HepG2 (cell line): ENCODE results near the gene GPATCH4. TPM values are rescaled to one million over a fixed set of nuclear protein-coding genes. Genes with fewer than 3 reads are reported as not detected.

Experiments used
- AHR ChIP-seq: IDR thresholded peaks from 2 replicates; pipeline ENCODE4 v1.6.1; 2018; ENCODE audit warnings: missing genetic modification reagents, missing compliant biosample characterization
- FOXO1 ChIP-seq: sonication (generic); formaldehyde crosslinking; IDR thresholded peaks from 2 replicates; pipeline ENCODE4 v1.4.0; 2020; ENCODE audit warnings: missing genetic modification reagents
- GTF2F1 ChIP-seq: fragments of 150-350 bp; IDR thresholded peaks from 2 replicates; pipeline ENCODE4 v1.6.1; 2014; ENCODE audit warnings: low read length
- HMGXB4 ChIP-seq, 2 experiments: sonication (generic) in 1 of 2; formaldehyde crosslinking in 1 of 2; IDR thresholded peaks; 2 replicates each; pipeline versions ENCODE4 v1.4.0 to v1.6.1; 2018 to 2020; ENCODE audit warnings: missing genetic modification reagents in 2 of 2, borderline replicate concordance in 1 of 2, low read depth in 1 of 2, mild to moderate bottlenecking in 1 of 2, missing biosample characterization in 1 of 2
- HOXA5 ChIP-seq: sonication (generic); formaldehyde crosslinking; IDR thresholded peaks from 2 replicates; pipeline ENCODE4 v1.4.0; 2020; ENCODE audit warnings: missing genetic modification reagents
- HOXA7 ChIP-seq: sonication (generic); formaldehyde crosslinking; IDR thresholded peaks from 2 replicates; pipeline ENCODE4 v1.8.1; 2022; ENCODE audit warnings: mild to moderate bottlenecking, missing genetic modification reagents, moderate library complexity
- JDP2 ChIP-seq: sonication (generic); formaldehyde crosslinking; IDR thresholded peaks from 2 replicates; pipeline ENCODE4 v1.8.1; 2022; ENCODE audit warnings: missing genetic modification reagents, borderline replicate concordance
- NR2C2 ChIP-seq: sonication (generic); formaldehyde crosslinking; IDR thresholded peaks from 2 replicates; pipeline ENCODE4 v1.4.0; 2020; ENCODE audit warnings: missing genetic modification reagents, mild to moderate bottlenecking, moderate library complexity, borderline replicate concordance
- PAWR ChIP-seq: sonication (generic); formaldehyde crosslinking; IDR thresholded peaks from 2 replicates; pipeline ENCODE4 v1.4.0; 2020; ENCODE audit warnings: missing genetic modification reagents, mild to moderate bottlenecking, borderline replicate concordance
- ZNF17 ChIP-seq: sonication (generic); formaldehyde crosslinking; IDR thresholded peaks from 2 replicates; pipeline ENCODE4 v1.5.0; 2020; ENCODE audit warnings: mild to moderate bottlenecking, missing genetic modification reagents
- ZNF362 ChIP-seq: sonication (generic); formaldehyde crosslinking; IDR thresholded peaks from 2 replicates; pipeline ENCODE4 v1.4.0; 2020; ENCODE audit warnings: missing genetic modification reagents, mild to moderate bottlenecking, borderline replicate concordance
- ZNF382 ChIP-seq: sonication (generic); formaldehyde crosslinking; IDR thresholded peaks from 2 replicates; pipeline ENCODE4 v1.5.0; 2020; ENCODE audit warnings: missing genetic modification reagents, mild to moderate bottlenecking, borderline replicate concordance
- ZNF589 ChIP-seq: sonication (generic); formaldehyde crosslinking; conservative IDR thresholded peaks from 2 replicates; pipeline ENCODE4 v1.8.0; 2022; ENCODE audit warnings: mild to moderate bottlenecking, moderate library complexity, missing genetic modification reagents
- ZNF598 ChIP-seq: sonication (generic); formaldehyde crosslinking; IDR thresholded peaks from 2 replicates; pipeline ENCODE4 v1.5.1; 2020; ENCODE audit warnings: mild to moderate bottlenecking, missing genetic modification reagents, borderline replicate concordance
- polyA plus RNA-seq, 8 experiments: library from polyadenylated mRNA; depleted of rRNA in 3 of 8; stranded (reverse) in 7 of 8; unstranded in 1 of 8; fragments of >200 nt; fragmentation: Illumina TruSeq in 4 of 8; extraction: Trizol in 4 of 8; gene quantifications; 2 replicates each; pipeline versions ENCODE4 v1.2.1 to v1.2.3, GENCODE V29; 2011 to 2016; ENCODE audit warnings: low read depth in 4 of 8, missing spikeins in 1 of 8, mixed read lengths in 1 of 8; ENCODE audit not compliant: insufficient read depth in 1 of 8
- total RNA-seq, 5 experiments: library from RNA; depleted of rRNA; stranded (reverse); fragments of >200 nt; fragmentation: Illumina TruSeq; extraction: Trizol; gene quantifications; 2 replicates each; pipeline ENCODE4 v1.2.3, GENCODE V29; 2016; ENCODE audit warnings: low read depth in 1 of 5
- TF ChIP-seq, protein P1 (sequence below): IDR thresholded peaks from 2 replicates; pipeline ENCODE4 v1.4.0; 2020; ENCODE audit warnings: mild to moderate bottlenecking, missing genetic modification reagents
- TF ChIP-seq, protein P2 (sequence below): sonication (generic); formaldehyde crosslinking; IDR thresholded peaks from 2 replicates; pipeline ENCODE4 v1.5.1; 2020; ENCODE audit warnings: missing genetic modification reagents, mild to moderate bottlenecking, borderline replicate concordance
- TF ChIP-seq, protein P3 (sequence below): sonication (generic); formaldehyde crosslinking; IDR thresholded peaks from 2 replicates; pipeline ENCODE4 v1.8.1; 2023; ENCODE audit warnings: mild to moderate bottlenecking, moderate library complexity, missing genetic modification reagents

Gene GPATCH4
- total and polyA plus RNA-seq, 2 of the 13 experiments (the other 11 are each of a cell fraction or from before 2014, with no cell fraction given): 19.2 to 37.9 TPM

DNA sequence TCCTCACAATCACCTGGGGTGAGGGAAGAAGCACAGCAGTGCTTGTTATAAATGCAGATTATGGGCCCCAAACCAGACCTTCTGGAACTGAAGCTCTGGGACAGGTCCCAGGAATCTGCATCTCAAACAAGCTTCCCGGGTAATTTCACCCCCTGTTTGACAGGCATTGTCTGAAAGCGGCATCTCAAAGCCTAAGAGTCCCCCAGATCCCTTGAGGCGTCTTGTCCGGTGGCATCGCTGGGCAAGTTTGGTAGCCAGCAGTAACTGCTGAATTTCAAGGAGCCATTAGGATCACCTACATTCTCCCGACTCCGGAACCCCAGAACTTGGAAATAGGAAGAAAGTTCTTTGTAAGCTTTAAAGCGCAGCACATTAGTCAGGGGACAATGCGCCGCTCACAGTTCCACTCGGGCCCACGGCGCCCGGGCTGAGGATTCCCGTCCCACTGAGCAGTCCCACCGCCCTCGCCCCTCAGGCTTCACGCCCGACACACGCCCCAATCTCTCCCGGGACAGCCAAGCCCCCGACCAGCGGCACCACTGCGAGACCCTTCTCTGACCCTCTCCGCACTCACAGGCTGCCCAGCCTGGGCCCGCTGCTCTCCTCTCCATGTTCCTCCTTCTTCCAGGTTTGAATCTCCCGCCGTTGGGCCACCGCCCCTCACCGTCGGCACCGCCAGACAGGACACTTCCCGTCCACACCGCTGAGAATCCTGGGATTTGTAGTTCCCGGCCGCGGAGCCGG lies 29.2 kb downstream of the GPATCH4 start, which contains the start of gene IQGAP3 (continued):
- TF ChIP-seq, protein P1, sequence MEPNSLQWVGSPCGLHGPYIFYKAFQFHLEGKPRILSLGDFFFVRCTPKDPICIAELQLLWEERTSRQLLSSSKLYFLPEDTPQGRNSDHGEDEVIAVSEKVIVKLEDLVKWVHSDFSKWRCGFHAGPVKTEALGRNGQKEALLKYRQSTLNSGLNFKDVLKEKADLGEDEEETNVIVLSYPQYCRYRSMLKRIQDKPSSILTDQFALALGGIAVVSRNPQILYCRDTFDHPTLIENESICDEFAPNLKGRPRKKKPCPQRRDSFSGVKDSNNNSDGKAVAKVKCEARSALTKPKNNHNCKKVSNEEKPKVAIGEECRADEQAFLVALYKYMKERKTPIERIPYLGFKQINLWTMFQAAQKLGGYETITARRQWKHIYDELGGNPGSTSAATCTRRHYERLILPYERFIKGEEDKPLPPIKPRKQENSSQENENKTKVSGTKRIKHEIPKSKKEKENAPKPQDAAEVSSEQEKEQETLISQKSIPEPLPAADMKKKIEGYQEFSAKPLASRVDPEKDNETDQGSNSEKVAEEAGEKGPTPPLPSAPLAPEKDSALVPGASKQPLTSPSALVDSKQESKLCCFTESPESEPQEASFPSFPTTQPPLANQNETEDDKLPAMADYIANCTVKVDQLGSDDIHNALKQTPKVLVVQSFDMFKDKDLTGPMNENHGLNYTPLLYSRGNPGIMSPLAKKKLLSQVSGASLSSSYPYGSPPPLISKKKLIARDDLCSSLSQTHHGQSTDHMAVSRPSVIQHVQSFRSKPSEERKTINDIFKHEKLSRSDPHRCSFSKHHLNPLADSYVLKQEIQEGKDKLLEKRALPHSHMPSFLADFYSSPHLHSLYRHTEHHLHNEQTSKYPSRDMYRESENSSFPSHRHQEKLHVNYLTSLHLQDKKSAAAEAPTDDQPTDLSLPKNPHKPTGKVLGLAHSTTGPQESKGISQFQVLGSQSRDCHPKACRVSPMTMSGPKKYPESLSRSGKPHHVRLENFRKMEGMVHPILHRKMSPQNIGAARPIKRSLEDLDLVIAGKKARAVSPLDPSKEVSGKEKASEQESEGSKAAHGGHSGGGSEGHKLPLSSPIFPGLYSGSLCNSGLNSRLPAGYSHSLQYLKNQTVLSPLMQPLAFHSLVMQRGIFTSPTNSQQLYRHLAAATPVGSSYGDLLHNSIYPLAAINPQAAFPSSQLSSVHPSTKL (CRISPR knock-in tag): peak; percentile 22; the same call in 1 of the 2 replicates
- TF ChIP-seq FOXO1 (CRISPR knock-in tag): no peak
- TF ChIP-seq, protein P2, sequence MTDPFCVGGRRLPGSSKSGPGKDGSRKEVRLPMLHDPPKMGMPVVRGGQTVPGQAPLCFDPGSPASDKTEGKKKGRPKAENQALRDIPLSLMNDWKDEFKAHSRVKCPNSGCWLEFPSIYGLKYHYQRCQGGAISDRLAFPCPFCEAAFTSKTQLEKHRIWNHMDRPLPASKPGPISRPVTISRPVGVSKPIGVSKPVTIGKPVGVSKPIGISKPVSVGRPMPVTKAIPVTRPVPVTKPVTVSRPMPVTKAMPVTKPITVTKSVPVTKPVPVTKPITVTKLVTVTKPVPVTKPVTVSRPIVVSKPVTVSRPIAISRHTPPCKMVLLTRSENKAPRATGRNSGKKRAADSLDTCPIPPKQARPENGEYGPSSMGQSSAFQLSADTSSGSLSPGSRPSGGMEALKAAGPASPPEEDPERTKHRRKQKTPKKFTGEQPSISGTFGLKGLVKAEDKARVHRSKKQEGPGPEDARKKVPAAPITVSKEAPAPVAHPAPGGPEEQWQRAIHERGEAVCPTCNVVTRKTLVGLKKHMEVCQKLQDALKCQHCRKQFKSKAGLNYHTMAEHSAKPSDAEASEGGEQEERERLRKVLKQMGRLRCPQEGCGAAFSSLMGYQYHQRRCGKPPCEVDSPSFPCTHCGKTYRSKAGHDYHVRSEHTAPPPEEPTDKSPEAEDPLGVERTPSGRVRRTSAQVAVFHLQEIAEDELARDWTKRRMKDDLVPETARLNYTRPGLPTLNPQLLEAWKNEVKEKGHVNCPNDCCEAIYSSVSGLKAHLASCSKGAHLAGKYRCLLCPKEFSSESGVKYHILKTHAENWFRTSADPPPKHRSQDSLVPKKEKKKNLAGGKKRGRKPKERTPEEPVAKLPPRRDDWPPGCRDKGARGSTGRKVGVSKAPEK: no peak
- no peak for TF ChIP-seq PAWR (CRISPR knock-in tag)
- no peak for TF ChIP-seq HOXA7 (CRISPR knock-in tag)
- no peak for TF ChIP-seq ZNF598
- no peak for TF ChIP-seq GTF2F1
- peak; percentile 82; the same call in 1 of the 2 replicates for TF ChIP-seq ZNF589
- TF ChIP-seq ZNF17 (CRISPR knock-in tag): no peak
- peak; percentile 74 for TF ChIP-seq NR2C2
- TF ChIP-seq JDP2: no peak
- no peak for TF ChIP-seq ZNF362
- no peak for TF ChIP-seq ZNF382
- TF ChIP-seq HMGXB4 (CRISPR knock-in tag; IDR thresholded peaks at IDR 0.05; ENCODE audit: borderline replicate concordance in 1 of 2, low read depth in 1 of 2): peak in 1 of 2 experiments; percentile 55; a peak in 2 of 4 replicates
- TF ChIP-seq HOXA5 (CRISPR knock-in tag): peak; percentile 55; the same call in 1 of the 2 replicates
- TF ChIP-seq, protein P3, sequence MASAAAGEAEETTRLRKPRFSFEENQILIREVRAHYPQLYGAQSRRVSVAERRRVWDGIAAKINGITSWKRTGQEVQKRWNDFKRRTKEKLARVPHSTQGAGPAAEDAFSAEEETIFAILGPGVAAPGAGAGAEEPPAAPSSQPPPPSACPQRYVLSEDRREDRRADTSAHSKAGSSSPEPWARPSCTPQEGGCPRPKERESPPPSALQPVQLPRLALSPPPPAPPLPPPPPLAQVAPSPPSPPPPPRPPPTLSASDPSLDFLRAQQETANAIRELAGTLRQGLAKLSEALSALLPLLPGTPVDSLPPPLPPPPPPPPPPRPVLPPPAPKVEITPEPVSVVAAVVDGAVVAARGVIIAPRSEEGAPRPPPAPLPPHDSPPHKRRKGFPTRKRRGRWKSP (CRISPR knock-in tag): peak; percentile 41; the same call in 1 of the 2 replicates
- TF ChIP-seq AHR (CRISPR knock-in tag): no peak
